Measurements from ENCODE around the gene ABHD17A. TPM values are rescaled to one million over a fixed set of nuclear protein-coding genes. Genes with fewer than 3 reads are reported as not detected.

ABHD17A gene
- total RNA-seq, 1 donor from 2014 or later: 73.9 TPM

GRCh38 chr19:1845642-1846041, 39.7 kb downstream of the ABHD17A start:
- no peak for TF ChIP-seq CTCF (conservative IDR thresholded peaks at IDR 0.05)
- Mint-ChIP-seq H3K4me1 (peaks cover 16% of the 10 kb centered on the region), H3K27ac (ENCODE audit: unreplicated experiment) (no peak overlapping the region), H3K36me3 (ENCODE audit: low read depth) (no peaks in the 10 kb centered on the region), H3K9me3 (no peaks in the 10 kb centered on the region), H3K4me3 (peak overlapping the region; percentile 94), H3K27me3 (ENCODE audit: low read depth) (no peaks in the 10 kb centered on the region)
- no peak for DNase-seq (ENCODE audit: low read depth, low spot score)

GRCh38 chr19:1845125-1845515, 40.2 kb downstream of the ABHD17A start:
- no peak overlapping the region for H3K27ac Mint-ChIP-seq (ENCODE audit: unreplicated experiment)
- H3K27me3 Mint-ChIP-seq (ENCODE audit: low read depth): no peaks in the 10 kb centered on the region
- no peak for DNase-seq (ENCODE audit: low read depth, low spot score)
- H3K4me3 Mint-ChIP-seq: no peak overlapping the region
- H3K9me3 Mint-ChIP-seq: no peaks in the 10 kb centered on the region
- H3K36me3 Mint-ChIP-seq (ENCODE audit: low read depth): no peaks in the 10 kb centered on the region
- TF ChIP-seq CTCF (conservative IDR thresholded peaks at IDR 0.05): no peak
- peaks cover 16% of the 10 kb centered on the region for H3K4me1 Mint-ChIP-seq

- Mint-ChIP-seq H3K4me3 (no peak overlapping the region), H3K9me3 (no peaks in the 10 kb centered on the region), H3K36me3 (ENCODE audit: low read depth) (no peaks in the 10 kb centered on the region), H3K4me1 (peaks cover 16% of the 10 kb centered on the region), H3K27me3 (ENCODE audit: low read depth) (no peaks in the 10 kb centered on the region), H3K27ac (ENCODE audit: unreplicated experiment) (no peak overlapping the region)
- no peak for DNase-seq (ENCODE audit: low read depth, low spot score)
- TF ChIP-seq CTCF (conservative IDR thresholded peaks at IDR 0.05): no peak
Measured at GRCh38 chr19:1844513-1845124, 40.7 kb downstream of the ABHD17A start.

- Mint-ChIP-seq H3K4me1 (peaks cover 16% of the 10 kb centered on the region), H3K27ac (ENCODE audit: unreplicated experiment) (peak overlapping the region; percentile 67), H3K9me3 (no peaks in the 10 kb centered on the region), H3K4me3 (no peak overlapping the region), H3K36me3 (ENCODE audit: low read depth) (no peaks in the 10 kb centered on the region), H3K27me3 (ENCODE audit: low read depth) (no peaks in the 10 kb centered on the region)
- DNase-seq (ENCODE audit: low read depth, low spot score): no peak
- TF ChIP-seq CTCF (conservative IDR thresholded peaks at IDR 0.05): peak; percentile 25
Measured at GRCh38 chr19:1843646-1844394, 41.5 kb downstream of the ABHD17A start.

GRCh38 chr19:1843116-1843515, 42.2 kb downstream of the ABHD17A start:
- TF ChIP-seq CTCF (conservative IDR thresholded peaks at IDR 0.05): no peak
- no peak overlapping the region for H3K4me3 Mint-ChIP-seq
- no peaks in the 10 kb centered on the region for H3K36me3 Mint-ChIP-seq (ENCODE audit: low read depth)
- H3K27me3 Mint-ChIP-seq (ENCODE audit: low read depth): no peaks in the 10 kb centered on the region
- no peak overlapping the region for H3K27ac Mint-ChIP-seq (ENCODE audit: unreplicated experiment)
- DNase-seq (ENCODE audit: low read depth, low spot score): no peak
- H3K4me1 Mint-ChIP-seq: peaks cover 16% of the 10 kb centered on the region
- no peaks in the 10 kb centered on the region for H3K9me3 Mint-ChIP-seq
